ENCODE measurements around the gene SHMT2.
A peak's percentile ranks its signal among the peaks of the same experiment; 100 is the strongest.

The SHMT2 gene

DNA sequence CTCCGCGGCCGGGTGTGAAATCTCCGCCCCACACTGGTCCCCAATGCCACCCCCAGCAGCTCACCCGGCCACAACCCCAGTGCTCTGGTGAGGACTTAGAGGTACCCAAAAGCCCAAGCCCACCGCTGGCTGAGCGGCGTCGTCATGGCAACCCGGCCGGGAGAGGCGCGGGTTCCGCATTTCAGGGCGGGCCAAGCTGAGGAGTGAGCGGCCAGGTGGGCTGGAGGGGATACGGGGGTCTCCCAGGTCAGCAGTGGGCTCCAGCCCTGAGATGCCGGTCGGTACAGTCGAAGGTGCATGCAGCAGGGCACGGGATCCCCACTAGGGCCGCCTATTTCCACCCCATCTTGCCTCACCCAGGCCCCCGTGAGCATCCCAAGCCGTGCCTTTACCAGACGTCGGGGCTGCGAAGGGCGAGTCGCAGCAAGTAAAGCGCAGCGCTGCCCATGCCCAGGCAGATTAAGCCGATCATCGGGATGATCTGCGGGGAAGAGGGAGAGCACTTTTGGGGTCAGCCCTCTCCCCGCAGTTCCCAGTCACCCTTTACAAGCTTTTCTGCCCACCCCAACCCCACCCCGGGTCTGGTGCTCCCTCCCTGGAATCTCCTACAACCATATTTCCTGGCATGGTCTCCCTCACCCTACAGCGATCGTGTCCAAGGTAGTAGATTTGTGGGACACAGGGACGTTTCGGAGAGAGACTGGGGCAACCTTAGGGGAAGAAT lies 6.9 kb downstream of the SHMT2 start:
- H3K4me1 Mint-ChIP-seq, result peaks cover 51% of the 10 kb centered on the region

DNA sequence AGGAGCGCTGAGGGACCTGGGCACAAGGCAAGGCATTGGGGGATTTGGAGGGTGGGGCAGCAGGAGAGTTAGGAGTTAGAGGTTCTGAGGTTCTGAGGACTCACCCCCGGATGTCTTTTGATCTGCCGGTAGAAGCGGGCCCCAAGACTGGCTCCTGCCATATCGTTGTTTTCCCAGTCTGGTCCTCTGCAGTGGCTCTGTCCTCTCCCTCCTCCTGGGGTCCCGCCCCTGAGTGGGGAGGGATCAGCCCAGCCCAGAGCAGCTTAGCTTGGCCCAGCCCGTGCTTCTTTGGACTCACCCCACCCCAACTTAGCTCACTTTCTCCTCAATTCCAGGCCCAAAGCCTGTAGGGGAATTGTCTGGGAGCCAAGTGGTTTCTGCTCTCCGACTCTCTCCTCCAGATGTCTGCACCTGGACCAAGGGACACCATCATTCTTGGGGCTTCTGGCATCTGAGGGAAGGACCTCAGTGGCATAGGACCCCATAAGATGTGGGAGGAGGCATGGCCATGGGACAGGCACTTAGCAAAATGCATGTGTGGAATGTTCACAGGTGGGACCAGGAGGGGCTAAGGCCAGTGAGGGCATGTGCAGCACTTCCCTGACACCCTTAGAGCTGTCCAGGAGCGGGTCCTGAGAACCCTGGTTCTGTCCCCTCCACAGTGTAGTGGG lies 7.5 kb downstream of the SHMT2 start:
- Mint-ChIP-seq H3K27ac (ENCODE audit: low read depth) (no peak overlapping the region), H3K4me3 (peak overlapping the region; percentile 83), H3K36me3 (ENCODE audit: insufficient read depth) (peaks cover 24% of the 10 kb centered on the region), H3K9me3 (no peaks in the 10 kb centered on the region), H3K27me3 (peaks cover 63% of the 10 kb centered on the region), H3K4me1 (peaks cover 58% of the 10 kb centered on the region)
- ATAC-seq (replicated peaks; ENCODE audit: extremely low read depth, poor library complexity, severe bottlenecking), result no peak
- no peak for DNase-seq (ENCODE audit: low spot score in 2 of 2)

More for the DNA sequence above, 6.9 kb downstream of the SHMT2 start:
- Mint-ChIP-seq H3K36me3 (ENCODE audit: insufficient read depth) (peaks cover 22% of the 10 kb centered on the region), H3K27me3 (peaks cover 56% of the 10 kb centered on the region), H3K4me3 (no peak overlapping the region), H3K9me3 (no peaks in the 10 kb centered on the region), H3K27ac (ENCODE audit: low read depth) (no peak overlapping the region)
- no peak for DNase-seq (ENCODE audit: low spot score in 2 of 2)
- no peak for ATAC-seq (replicated peaks; ENCODE audit: extremely low read depth, poor library complexity, severe bottlenecking)

- Mint-ChIP-seq H3K9me3 (no peaks in the 10 kb centered on the region), H3K27me3 (peaks cover 68% of the 10 kb centered on the region), H3K4me3 (peak overlapping the region; percentile 83), H3K27ac (ENCODE audit: low read depth) (no peak overlapping the region), H3K4me1 (peaks cover 63% of the 10 kb centered on the region), H3K36me3 (ENCODE audit: insufficient read depth) (peaks cover 24% of the 10 kb centered on the region)
- DNase-seq (ENCODE audit: low spot score in 2 of 2) (no peak), ATAC-seq (replicated peaks; ENCODE audit: extremely low read depth, poor library complexity, severe bottlenecking) (no peak)
Observed at GRCh38 chr12:57237596-57237931, 8.1 kb downstream of the SHMT2 start.

- peak overlapping the region; percentile 71 for H3K27ac Mint-ChIP-seq (ENCODE audit: low read depth)
- peaks cover 75% of the 10 kb centered on the region for H3K27me3 Mint-ChIP-seq
- H3K4me1 Mint-ChIP-seq, result peaks cover 68% of the 10 kb centered on the region
- H3K4me3 Mint-ChIP-seq, result peak overlapping the region; percentile 83
- ATAC-seq (replicated peaks; ENCODE audit: extremely low read depth, poor library complexity, severe bottlenecking) (no peak), DNase-seq (ENCODE audit: low spot score in 2 of 2) (no peak)
- H3K36me3 Mint-ChIP-seq (ENCODE audit: insufficient read depth), result peaks cover 25% of the 10 kb centered on the region
- H3K9me3 Mint-ChIP-seq, result no peaks in the 10 kb centered on the region
Observed at GRCh38 chr12:57237932-57238853, 8.7 kb downstream of the SHMT2 start.

DNA sequence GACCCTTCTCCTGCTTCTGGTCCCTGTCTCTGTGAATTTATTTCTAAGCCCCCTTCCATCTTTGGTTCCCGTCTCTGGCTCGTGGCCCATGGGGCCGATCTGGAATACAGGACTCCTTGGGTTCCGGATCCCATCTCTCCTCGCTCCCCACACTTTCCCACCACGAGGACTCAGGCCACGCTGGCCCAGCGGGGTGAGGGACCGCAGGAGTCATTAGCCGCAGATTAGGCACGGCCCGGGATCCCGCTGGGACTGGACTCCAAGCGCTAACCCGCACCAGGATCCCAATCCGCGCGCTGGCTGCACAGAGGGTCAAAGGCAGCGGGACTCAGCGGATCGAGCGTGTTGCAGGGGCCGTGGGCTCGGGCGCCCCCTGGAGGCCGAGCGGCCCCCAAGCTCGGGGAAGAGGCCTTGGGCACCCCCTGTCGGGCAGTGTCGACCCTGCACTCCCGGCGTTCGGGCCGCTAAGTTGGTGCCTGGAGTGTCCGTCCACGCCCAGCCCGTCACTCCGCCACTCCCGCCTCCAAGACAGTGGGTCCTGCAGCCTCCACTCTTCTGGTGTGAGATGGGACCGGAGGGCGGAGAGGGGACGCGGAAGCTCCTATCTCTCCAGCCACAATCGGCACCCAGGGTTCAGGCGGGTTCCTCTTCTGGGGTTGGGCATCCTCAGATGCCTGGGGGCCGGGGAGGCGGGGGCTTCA lies 9.5 kb downstream of the SHMT2 start:
- Mint-ChIP-seq H3K27me3 (peaks cover 83% of the 10 kb centered on the region), H3K4me1 (peaks cover 76% of the 10 kb centered on the region), H3K27ac (ENCODE audit: low read depth) (peak overlapping the region; percentile 85), H3K4me3 (peak overlapping the region; percentile 83), H3K36me3 (ENCODE audit: insufficient read depth) (peaks cover 29% of the 10 kb centered on the region), H3K9me3 (no peaks in the 10 kb centered on the region)
- peak; percentile 72 to 85 for DNase-seq (ENCODE audit: low spot score in 2 of 2)
- peak; percentile 50 for ATAC-seq (replicated peaks; ENCODE audit: extremely low read depth, poor library complexity, severe bottlenecking)

GRCh38 chr12:57239587-57240065 lies 10.1 kb downstream of the SHMT2 start:
- Mint-ChIP-seq H3K27me3 (peaks cover 89% of the 10 kb centered on the region), H3K27ac (ENCODE audit: low read depth) (peak overlapping the region; percentile 85), H3K4me1 (peaks cover 78% of the 10 kb centered on the region), H3K9me3 (no peaks in the 10 kb centered on the region), H3K4me3 (peak overlapping the region; percentile 83), H3K36me3 (ENCODE audit: insufficient read depth) (peaks cover 27% of the 10 kb centered on the region)
- DNase-seq (ENCODE audit: low spot score in 2 of 2) (no peak), ATAC-seq (replicated peaks; ENCODE audit: extremely low read depth, poor library complexity, severe bottlenecking) (peak; percentile 7)

GRCh38 chr12:57240066-57240921 lies 10.8 kb downstream of the SHMT2 start:
- no peaks in the 10 kb centered on the region for H3K9me3 Mint-ChIP-seq
- peak overlapping the region; percentile 85 for H3K27ac Mint-ChIP-seq (ENCODE audit: low read depth)
- ATAC-seq (replicated peaks; ENCODE audit: extremely low read depth, poor library complexity, severe bottlenecking), result peak; percentile 63
- DNase-seq (ENCODE audit: low spot score in 2 of 2), result peak in 1 of 2 donors; percentile 44
- peaks cover 78% of the 10 kb centered on the region for H3K4me1 Mint-ChIP-seq
- peak overlapping the region; percentile 83 for H3K4me3 Mint-ChIP-seq
- peaks cover 89% of the 10 kb centered on the region for H3K27me3 Mint-ChIP-seq
- peaks cover 26% of the 10 kb centered on the region for H3K36me3 Mint-ChIP-seq (ENCODE audit: insufficient read depth)

- Mint-ChIP-seq H3K27ac (ENCODE audit: low read depth) (peak overlapping the region; percentile 85), H3K27me3 (peaks cover 83% of the 10 kb centered on the region), H3K4me1 (peaks cover 78% of the 10 kb centered on the region), H3K36me3 (ENCODE audit: insufficient read depth) (peaks cover 26% of the 10 kb centered on the region), H3K4me3 (peak overlapping the region; percentile 83), H3K9me3 (no peaks in the 10 kb centered on the region)
- ATAC-seq (replicated peaks; ENCODE audit: extremely low read depth, poor library complexity, severe bottlenecking) (no peak), DNase-seq (ENCODE audit: low spot score in 2 of 2) (no peak)
Observed at GRCh38 chr12:57240926-57241401, 11.5 kb downstream of the SHMT2 start.

- no peak for ATAC-seq (replicated peaks; ENCODE audit: extremely low read depth, poor library complexity, severe bottlenecking)
- peaks cover 76% of the 10 kb centered on the region for H3K27me3 Mint-ChIP-seq
Observed at GRCh38 chr12:57241402-57242310, 12.1 kb downstream of the SHMT2 start.

GRCh38 chr12:57242329-57242690 lies 12.8 kb downstream of the SHMT2 start:
- no peak for ATAC-seq (replicated peaks; ENCODE audit: extremely low read depth, poor library complexity, severe bottlenecking)
- Mint-ChIP-seq H3K27me3 (peaks cover 70% of the 10 kb centered on the region), H3K4me3 (peak overlapping the region; percentile 68), H3K9me3 (no peaks in the 10 kb centered on the region), H3K27ac (ENCODE audit: low read depth) (no peak overlapping the region), H3K36me3 (ENCODE audit: insufficient read depth) (peaks cover 19% of the 10 kb centered on the region), H3K4me1 (peaks cover 67% of the 10 kb centered on the region)
- no peak for DNase-seq (ENCODE audit: low spot score in 2 of 2)

More at GRCh38 chr12:57241402-57242310, 12.1 kb downstream of the SHMT2 start:
- peak overlapping the region; percentile 68 for H3K4me3 Mint-ChIP-seq
- peaks cover 74% of the 10 kb centered on the region for H3K4me1 Mint-ChIP-seq
- no peak for DNase-seq (ENCODE audit: low spot score in 2 of 2)
- H3K27ac Mint-ChIP-seq (ENCODE audit: low read depth), result no peak overlapping the region
- H3K36me3 Mint-ChIP-seq (ENCODE audit: insufficient read depth), result peaks cover 21% of the 10 kb centered on the region
- no peaks in the 10 kb centered on the region for H3K9me3 Mint-ChIP-seq

Data from central memory CD8-positive, alpha-beta T cell (primary cell).